HEK293 (cell line): ENCODE measurements around the gene PCBP4.

ENCODE experiments used
- CTCF ChIA-PET: fragments of 350-600 bp; formaldehyde crosslinking; extraction: SDS; loops from one replicate; lab custom pipeline; 2021; ENCODE audit warnings: antibody characterized with exemption; lab: Yijun Ruan, JAX
- POLR2A ChIA-PET: fragments of 300-600 bp; formaldehyde crosslinking; extraction: SDS; loops from one replicate; lab custom pipeline; 2020; ENCODE audit warnings: antibody characterized with exemption, inconsistent platforms; lab: Yijun Ruan, JAX
- H3K27ac ChIP-seq: fragments of 200-500 bp; sonication (Bioruptor generic); 2 replicates; pipeline ENCODE4 v1.5.1; 2014; ENCODE audit warnings: low read depth, low read length, control low read depth, inconsistent platforms; ENCODE audit errors: extremely low read depth
- H3K36me3 ChIP-seq, 2 experiments: fragments of 200-500 bp in 1 of 2; sonication (Bioruptor generic) in 1 of 2; 1 replicate in 1 of 2; 2 replicates in 1 of 2; pipeline ENCODE4 v1.5.1; 2014 to 2017; ENCODE audit warnings: inconsistent platforms in 2 of 2, low read length in 2 of 2; ENCODE audit not compliant: control insufficient read depth in 2 of 2, insufficient read depth in 1 of 2
- H3K4me1 ChIP-seq: fragments of 200-500 bp; sonication (Bioruptor generic); 2 replicates; pipeline ENCODE4 v1.5.1; 2014; ENCODE audit warnings: mild to moderate bottlenecking, low read length, inconsistent platforms; ENCODE audit not compliant: control insufficient read depth, insufficient read depth
- H3K4me3 ChIP-seq: 2 replicates; pipeline ENCODE4 v1.5.1; 2011; ENCODE audit warnings: low read depth, mild to moderate bottlenecking, control low read depth, low read length, moderate library complexity
- H3K9me3 ChIP-seq: fragments of 200-500 bp; sonication (Bioruptor generic); 2 replicates; pipeline ENCODE4 v1.5.1; 2014; ENCODE audit warnings: low read depth, low read length, inconsistent platforms; ENCODE audit not compliant: control insufficient read depth, insufficient read depth
- CTCF ChIP-seq: fragments of 450-650 bp; formaldehyde crosslinking; IDR thresholded peaks from 2 replicates; pipeline ENCODE4 v1.5.1; 2016; ENCODE audit warnings: missing biosample characterization, missing genetic modification characterization
- SALL2 ChIP-seq: fragments of 450-650 bp; formaldehyde crosslinking; IDR thresholded peaks from 2 replicates; pipeline ENCODE4 v1.5.0; 2017; ENCODE audit warnings: missing biosample characterization, mild to moderate bottlenecking, missing genetic modification characterization, borderline replicate concordance
- ZBTB6 ChIP-seq: fragments of 450-650 bp; formaldehyde crosslinking; IDR thresholded peaks from 2 replicates; pipeline ENCODE4 v1.5.1; 2017; ENCODE audit warnings: missing biosample characterization, missing genetic modification characterization
- ZFP37 ChIP-seq: fragments of 450-650 bp; formaldehyde crosslinking; IDR thresholded peaks from 2 replicates; pipeline ENCODE4 v1.5.1; 2016; ENCODE audit warnings: missing biosample characterization, missing genetic modification characterization
- ZNF132 ChIP-seq: fragments of 450-650 bp; formaldehyde crosslinking; IDR thresholded peaks from 2 replicates; pipeline ENCODE4 v1.5.1; 2017; ENCODE audit warnings: missing biosample characterization, missing genetic modification characterization, borderline replicate concordance
- ZNF133 ChIP-seq: fragments of 450-650 bp; formaldehyde crosslinking; IDR thresholded peaks from 2 replicates; pipeline ENCODE4 v1.5.1; 2016; ENCODE audit warnings: missing biosample characterization, missing genetic modification characterization
- ZNF2 ChIP-seq: fragments of 450-650 bp; formaldehyde crosslinking; IDR thresholded peaks from 2 replicates; pipeline ENCODE4 v1.5.1; 2016; ENCODE audit warnings: missing biosample characterization, missing genetic modification characterization
- ZNF211 ChIP-seq: fragments of 450-650 bp; formaldehyde crosslinking; IDR thresholded peaks from 2 replicates; pipeline ENCODE4 v1.5.1; 2016; ENCODE audit warnings: low read depth, missing biosample characterization, missing genetic modification characterization
- ZNF274 ChIP-seq, 2 experiments: fragments of 200-500 bp in 1 of 2; fragments of 450-650 bp in 1 of 2; sonication (Bioruptor generic) in 1 of 2; formaldehyde crosslinking in 1 of 2; IDR thresholded peaks; 2 replicates each; pipeline versions ENCODE4 v1.5.1 to v1.6.1; 2014 to 2016; ENCODE audit warnings: borderline replicate concordance in 1 of 2, inconsistent platforms in 1 of 2, low read length in 1 of 2, missing biosample characterization in 1 of 2, missing genetic modification characterization in 1 of 2
- ZNF48 ChIP-seq: fragments of 450-650 bp; formaldehyde crosslinking; IDR thresholded peaks from 2 replicates; pipeline ENCODE4 v1.5.1; 2016; ENCODE audit warnings: missing biosample characterization, missing genetic modification characterization
- ZNF600 ChIP-seq: fragments of 450-650 bp; formaldehyde crosslinking; IDR thresholded peaks from 2 replicates; pipeline ENCODE4 v1.5.1; 2016; ENCODE audit warnings: missing biosample characterization, missing genetic modification characterization
- ZNF654 ChIP-seq: fragments of 450-650 bp; formaldehyde crosslinking; IDR thresholded peaks from 2 replicates; pipeline ENCODE4 v1.5.1; 2016; ENCODE audit warnings: low read depth, missing biosample characterization, missing genetic modification characterization
- TF ChIP-seq, protein P1 (sequence below): fragments of 450-650 bp; formaldehyde crosslinking; IDR thresholded peaks from 2 replicates; pipeline ENCODE4 v1.5.1; 2016; ENCODE audit warnings: missing biosample characterization, missing genetic modification characterization
- TF ChIP-seq, protein P2 (sequence below): fragments of 450-650 bp; formaldehyde crosslinking; IDR thresholded peaks from 2 replicates; pipeline ENCODE4 v1.5.1; 2017; ENCODE audit warnings: missing biosample characterization, missing genetic modification characterization
- TF ChIP-seq, protein P3 (sequence below): fragments of 450-650 bp; IDR thresholded peaks from 2 replicates; pipeline ENCODE4 v1.5.1; 2018; ENCODE audit warnings: missing biosample characterization, missing genetic modification characterization
- TF ChIP-seq, protein P4 (sequence below): fragments of 450-650 bp; formaldehyde crosslinking; IDR thresholded peaks from 2 replicates; pipeline ENCODE4 v1.5.1; 2016; ENCODE audit warnings: missing biosample characterization, missing genetic modification characterization

Gene PCBP4

GRCh38 chr3:52004163-52004787, 37.0 kb upstream of the PCBP4 start:
- Histone ChIP-seq H3K9me3 (no peaks in the 10 kb centered on the region), H3K4me1 (no peaks in the 10 kb centered on the region), H3K27ac (no peak overlapping the region), H3K36me3 (no peaks in the 10 kb centered on the region), H3K4me3 (no peak overlapping the region)
- ChIA-PET POLR2A (interaction anchor here (1.0 kb wide), 1 partner anchor 8 kb away, joined by 5 read pairs; the partner anchor contains the start of gene RPL29), CTCF (interaction anchor here (0.5 to 5.8 kb wide), 17 partner anchors 9 to 1507 kb away, joined by 3 to 62 read pairs (median 5); partner anchors contain the start of genes DUSP7, PARP3, POC1A and RRP9)
- TF ChIP-seq ZNF132 (tag by site-specific recombination) (no peak), ZFP37 (tag by site-specific recombination) (no peak), ZNF654 (tag by site-specific recombination) (peak; percentile 41), ZNF133 (no peak), ZNF48 (tag by site-specific recombination) (no peak), ZNF274 (IDR thresholded peaks at IDR 0.05; ENCODE audit: low read length) (no peak), ZNF274 (tag by site-specific recombination; IDR thresholded peaks at IDR 0.05; ENCODE audit: borderline replicate concordance) (no peak), ZBTB6 (tag by site-specific recombination) (no peak), CTCF (tag by site-specific recombination) (peak; percentile 40), ZNF600 (tag by site-specific recombination) (no peak)
- TF ChIP-seq, protein P1, sequence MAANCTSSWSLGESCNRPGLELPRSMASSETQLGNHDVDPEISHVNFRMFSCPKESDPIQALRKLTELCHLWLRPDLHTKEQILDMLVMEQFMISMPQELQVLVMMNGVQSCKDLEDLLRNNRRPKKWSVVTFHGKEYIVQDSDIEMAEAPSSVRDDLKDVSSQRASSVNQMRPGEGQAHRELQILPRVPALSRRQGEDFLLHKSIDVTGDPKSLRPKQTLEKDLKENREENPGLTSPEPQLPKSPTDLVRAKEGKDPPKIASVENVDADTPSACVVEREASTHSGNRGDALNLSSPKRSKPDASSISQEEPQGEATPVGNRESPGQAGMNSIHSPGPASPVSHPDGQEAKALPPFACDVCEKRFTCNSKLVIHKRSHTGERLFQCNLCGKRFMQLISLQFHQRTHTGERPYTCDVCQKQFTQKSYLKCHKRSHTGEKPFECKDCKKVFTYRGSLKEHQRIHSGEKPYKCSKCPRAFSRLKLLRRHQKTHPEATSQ = no peak

GRCh38 chr3:52002748-52003147, 35.5 kb upstream of the PCBP4 start:
- no peaks in the 10 kb centered on the region for H3K9me3 ChIP-seq
- H3K4me3 ChIP-seq = no peak overlapping the region
- H3K4me1 ChIP-seq = no peaks in the 10 kb centered on the region
- no peak overlapping the region for H3K27ac ChIP-seq
- H3K36me3 ChIP-seq = no peaks in the 10 kb centered on the region
- CTCF ChIA-PET = interaction anchor here (0.6 to 5.8 kb wide), 18 partner anchors 11 to 386 kb away, joined by 3 to 62 read pairs (median 6); partner anchors contain the start of genes DUSP7, PARP3 and RRP9
- TF ChIP-seq, protein P2, sequence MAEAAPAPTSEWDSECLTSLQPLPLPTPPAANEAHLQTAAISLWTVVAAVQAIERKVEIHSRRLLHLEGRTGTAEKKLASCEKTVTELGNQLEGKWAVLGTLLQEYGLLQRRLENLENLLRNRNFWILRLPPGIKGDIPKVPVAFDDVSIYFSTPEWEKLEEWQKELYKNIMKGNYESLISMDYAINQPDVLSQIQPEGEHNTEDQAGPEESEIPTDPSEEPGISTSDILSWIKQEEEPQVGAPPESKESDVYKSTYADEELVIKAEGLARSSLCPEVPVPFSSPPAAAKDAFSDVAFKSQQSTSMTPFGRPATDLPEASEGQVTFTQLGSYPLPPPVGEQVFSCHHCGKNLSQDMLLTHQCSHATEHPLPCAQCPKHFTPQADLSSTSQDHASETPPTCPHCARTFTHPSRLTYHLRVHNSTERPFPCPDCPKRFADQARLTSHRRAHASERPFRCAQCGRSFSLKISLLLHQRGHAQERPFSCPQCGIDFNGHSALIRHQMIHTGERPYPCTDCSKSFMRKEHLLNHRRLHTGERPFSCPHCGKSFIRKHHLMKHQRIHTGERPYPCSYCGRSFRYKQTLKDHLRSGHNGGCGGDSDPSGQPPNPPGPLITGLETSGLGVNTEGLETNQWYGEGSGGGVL (tag by site-specific recombination) = no peak
- TF ChIP-seq, protein P3, sequence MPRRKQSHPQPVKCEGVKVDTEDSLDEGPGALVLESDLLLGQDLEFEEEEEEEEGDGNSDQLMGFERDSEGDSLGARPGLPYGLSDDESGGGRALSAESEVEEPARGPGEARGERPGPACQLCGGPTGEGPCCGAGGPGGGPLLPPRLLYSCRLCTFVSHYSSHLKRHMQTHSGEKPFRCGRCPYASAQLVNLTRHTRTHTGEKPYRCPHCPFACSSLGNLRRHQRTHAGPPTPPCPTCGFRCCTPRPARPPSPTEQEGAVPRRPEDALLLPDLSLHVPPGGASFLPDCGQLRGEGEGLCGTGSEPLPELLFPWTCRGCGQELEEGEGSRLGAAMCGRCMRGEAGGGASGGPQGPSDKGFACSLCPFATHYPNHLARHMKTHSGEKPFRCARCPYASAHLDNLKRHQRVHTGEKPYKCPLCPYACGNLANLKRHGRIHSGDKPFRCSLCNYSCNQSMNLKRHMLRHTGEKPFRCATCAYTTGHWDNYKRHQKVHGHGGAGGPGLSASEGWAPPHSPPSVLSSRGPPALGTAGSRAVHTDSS (tag by site-specific recombination) = no peak
- no peak for TF ChIP-seq ZNF2 (tag by site-specific recombination)
- TF ChIP-seq SALL2 (tag by site-specific recombination) = no peak
- TF ChIP-seq ZNF211 (tag by site-specific recombination) = no peak
- TF ChIP-seq, protein P4, sequence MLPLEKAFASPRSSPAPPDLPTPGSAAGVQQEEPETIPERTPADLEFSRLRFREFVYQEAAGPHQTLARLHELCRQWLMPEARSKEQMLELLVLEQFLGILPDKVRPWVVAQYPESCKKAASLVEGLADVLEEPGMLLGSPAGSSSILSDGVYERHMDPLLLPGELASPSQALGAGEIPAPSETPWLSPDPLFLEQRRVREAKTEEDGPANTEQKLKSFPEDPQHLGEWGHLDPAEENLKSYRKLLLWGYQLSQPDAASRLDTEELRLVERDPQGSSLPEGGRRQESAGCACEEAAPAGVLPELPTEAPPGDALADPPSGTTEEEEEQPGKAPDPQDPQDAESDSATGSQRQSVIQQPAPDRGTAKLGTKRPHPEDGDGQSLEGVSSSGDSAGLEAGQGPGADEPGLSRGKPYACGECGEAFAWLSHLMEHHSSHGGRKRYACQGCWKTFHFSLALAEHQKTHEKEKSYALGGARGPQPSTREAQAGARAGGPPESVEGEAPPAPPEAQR (tag by site-specific recombination) = no peak
- TF ChIP-seq, all 188 proteins: peak for 0
- POLR2A ChIA-PET = interaction anchor here (1.1 kb wide), 1 partner anchor 54 kb away, joined by 3 read pairs; no protein-coding TSS in a partner anchor
